Measurements from ENCODE around the gene PRAME.
"Not testable (repeated sequence)": the region's sequence is repeated elsewhere in the genome, so short reads cannot be mapped to it uniquely, and the experiment has no call there.

The PRAME gene

GRCh38 chr22:22535662-22536061 lies 23.4 kb downstream of the PRAME start:
- Histone ChIP-seq H3K9me3 (ENCODE audit: control insufficient read depth, low read length) (no peaks in the 10 kb centered on the region), H3K36me3 (ENCODE audit: control insufficient read depth, insufficient read depth, low read length) (no peaks in the 10 kb centered on the region), H3K4me3 (ENCODE audit: insufficient read depth, low read depth, low read length) (no peak overlapping the region), H3K4me1 (ENCODE audit: control insufficient read depth, insufficient read depth, low read length) (no peaks in the 10 kb centered on the region), H3K27me3 (ENCODE audit: control insufficient read depth, insufficient read depth, low read length, poor library complexity, severe bottlenecking) (peaks cover 8% of the 10 kb centered on the region), H3K27ac (ENCODE audit: insufficient read depth, low read depth, low read length, poor library complexity, severe bottlenecking) (no peak overlapping the region)
- 84 to 95% methylated on average over 3 of the region's 3 CpGs for WGBS, 2 experiments

- Histone ChIP-seq H3K27ac (ENCODE audit: insufficient read depth, low read depth, low read length, poor library complexity, severe bottlenecking) (no peak overlapping the region), H3K27me3 (ENCODE audit: control insufficient read depth, insufficient read depth, low read length, poor library complexity, severe bottlenecking) (peaks cover 8% of the 10 kb centered on the region), H3K9me3 (ENCODE audit: control insufficient read depth, low read length) (no peaks in the 10 kb centered on the region), H3K36me3 (ENCODE audit: control insufficient read depth, insufficient read depth, low read length) (no peaks in the 10 kb centered on the region), H3K4me3 (ENCODE audit: insufficient read depth, low read depth, low read length) (no peak overlapping the region), H3K4me1 (ENCODE audit: control insufficient read depth, insufficient read depth, low read length) (no peaks in the 10 kb centered on the region)
- 90 to 93% methylated on average over 9 of the region's 9 CpGs for WGBS, 2 experiments
Observed at GRCh38 chr22:22534604-22535415, 24.3 kb downstream of the PRAME start.

- H3K27ac ChIP-seq (ENCODE audit: insufficient read depth, low read depth, low read length, poor library complexity, severe bottlenecking): no peak overlapping the region
- H3K4me3 ChIP-seq (ENCODE audit: insufficient read depth, low read depth, low read length): no peak overlapping the region
- peaks cover 8% of the 10 kb centered on the region for H3K27me3 ChIP-seq (ENCODE audit: control insufficient read depth, insufficient read depth, low read length, poor library complexity, severe bottlenecking)
- 71 to 81% methylated on average over 4 of the region's 5 CpGs for WGBS, 2 experiments
- H3K4me1 ChIP-seq (ENCODE audit: control insufficient read depth, insufficient read depth, low read length): no peaks in the 10 kb centered on the region
- H3K36me3 ChIP-seq (ENCODE audit: control insufficient read depth, insufficient read depth, low read length): no peaks in the 10 kb centered on the region
- no peaks in the 10 kb centered on the region for H3K9me3 ChIP-seq (ENCODE audit: control insufficient read depth, low read length)
Observed at GRCh38 chr22:22533863-22534262, 25.2 kb downstream of the PRAME start.

GRCh38 chr22:22533417-22533816 lies 25.6 kb downstream of the PRAME start:
- H3K36me3 ChIP-seq (ENCODE audit: control insufficient read depth, insufficient read depth, low read length): no peaks in the 10 kb centered on the region
- no peak overlapping the region for H3K4me3 ChIP-seq (ENCODE audit: insufficient read depth, low read depth, low read length)
- H3K9me3 ChIP-seq (ENCODE audit: control insufficient read depth, low read length): no peaks in the 10 kb centered on the region
- H3K27ac ChIP-seq (ENCODE audit: insufficient read depth, low read depth, low read length, poor library complexity, severe bottlenecking): no peak overlapping the region
- 90 to 100% methylated on average over 1 of the region's 1 CpG for WGBS, 2 experiments
- no peaks in the 10 kb centered on the region for H3K4me1 ChIP-seq (ENCODE audit: control insufficient read depth, insufficient read depth, low read length)
- H3K27me3 ChIP-seq (ENCODE audit: control insufficient read depth, insufficient read depth, low read length, poor library complexity, severe bottlenecking): peaks cover 8% of the 10 kb centered on the region

- H3K4me1 ChIP-seq (ENCODE audit: control insufficient read depth, insufficient read depth, low read length); H3K4me3 ChIP-seq (ENCODE audit: insufficient read depth, low read depth, low read length); H3K27ac ChIP-seq (ENCODE audit: insufficient read depth, low read depth, low read length, poor library complexity, severe bottlenecking); H3K9me3 ChIP-seq (ENCODE audit: control insufficient read depth, low read length); H3K36me3 ChIP-seq (ENCODE audit: control insufficient read depth, insufficient read depth, low read length); H3K27me3 ChIP-seq (ENCODE audit: control insufficient read depth, insufficient read depth, low read length, poor library complexity, severe bottlenecking): not testable (repeated sequence)
- 89 to 91% methylated on average over 12 of the region's 12 CpGs for WGBS, 2 experiments
Observed at GRCh38 chr22:22532547-22533071, 26.5 kb downstream of the PRAME start.

GRCh38 chr22:22531770-22532546 lies 27.1 kb downstream of the PRAME start:
- Histone ChIP-seq H3K4me3 (ENCODE audit: insufficient read depth, low read depth, low read length) (no peak overlapping the region), H3K36me3 (ENCODE audit: control insufficient read depth, insufficient read depth, low read length) (no peaks in the 10 kb centered on the region), H3K27me3 (ENCODE audit: control insufficient read depth, insufficient read depth, low read length, poor library complexity, severe bottlenecking) (peaks cover 7% of the 10 kb centered on the region), H3K27ac (ENCODE audit: insufficient read depth, low read depth, low read length, poor library complexity, severe bottlenecking) (no peak overlapping the region), H3K4me1 (ENCODE audit: control insufficient read depth, insufficient read depth, low read length) (no peaks in the 10 kb centered on the region), H3K9me3 (ENCODE audit: control insufficient read depth, low read length) (no peaks in the 10 kb centered on the region)
- 84 to 85% methylated on average over 6 to 7 of the region's 7 CpGs for WGBS, 2 experiments

GRCh38 chr22:22528780-22529179 lies 30.3 kb downstream of the PRAME start:
- Histone ChIP-seq H3K4me1 (ENCODE audit: control insufficient read depth, insufficient read depth, low read length) (no peaks in the 10 kb centered on the region), H3K36me3 (ENCODE audit: control insufficient read depth, insufficient read depth, low read length) (no peaks in the 10 kb centered on the region), H3K9me3 (ENCODE audit: control insufficient read depth, low read length) (no peaks in the 10 kb centered on the region), H3K4me3 (ENCODE audit: insufficient read depth, low read depth, low read length) (no peak overlapping the region), H3K27ac (ENCODE audit: insufficient read depth, low read depth, low read length, poor library complexity, severe bottlenecking) (no peak overlapping the region), H3K27me3 (ENCODE audit: control insufficient read depth, insufficient read depth, low read length, poor library complexity, severe bottlenecking) (peaks cover 14% of the 10 kb centered on the region)
- WGBS, 2 experiments: 91 to 96% methylated on average over 2 of the region's 2 CpGs

GRCh38 chr22:22527312-22527711 lies 31.8 kb downstream of the PRAME start:
- Histone ChIP-seq H3K4me3 (ENCODE audit: insufficient read depth, low read depth, low read length) (no peak overlapping the region), H3K36me3 (ENCODE audit: control insufficient read depth, insufficient read depth, low read length) (no peaks in the 10 kb centered on the region), H3K27ac (ENCODE audit: insufficient read depth, low read depth, low read length, poor library complexity, severe bottlenecking) (no peak overlapping the region), H3K27me3 (ENCODE audit: control insufficient read depth, insufficient read depth, low read length, poor library complexity, severe bottlenecking) (peaks cover 14% of the 10 kb centered on the region), H3K9me3 (ENCODE audit: control insufficient read depth, low read length) (no peaks in the 10 kb centered on the region), H3K4me1 (ENCODE audit: control insufficient read depth, insufficient read depth, low read length) (no peaks in the 10 kb centered on the region)
- 77 to 82% methylated on average over 4 to 5 of the region's 5 CpGs for WGBS, 2 experiments

- H3K36me3 ChIP-seq (ENCODE audit: control insufficient read depth, insufficient read depth, low read length): no peaks in the 10 kb centered on the region
- 90 to 92% methylated on average over 4 of the region's 4 CpGs for WGBS, 2 experiments
- no peak overlapping the region for H3K4me3 ChIP-seq (ENCODE audit: insufficient read depth, low read depth, low read length)
- H3K4me1 ChIP-seq (ENCODE audit: control insufficient read depth, insufficient read depth, low read length): no peaks in the 10 kb centered on the region
- H3K9me3 ChIP-seq (ENCODE audit: control insufficient read depth, low read length): no peaks in the 10 kb centered on the region
- no peak overlapping the region for H3K27ac ChIP-seq (ENCODE audit: insufficient read depth, low read depth, low read length, poor library complexity, severe bottlenecking)
- H3K27me3 ChIP-seq (ENCODE audit: control insufficient read depth, insufficient read depth, low read length, poor library complexity, severe bottlenecking): peaks cover 14% of the 10 kb centered on the region
Observed at GRCh38 chr22:22526125-22526912, 32.7 kb downstream of the PRAME start.

- Histone ChIP-seq H3K27me3 (ENCODE audit: control insufficient read depth, insufficient read depth, low read length, poor library complexity, severe bottlenecking) (peaks cover 14% of the 10 kb centered on the region), H3K36me3 (ENCODE audit: control insufficient read depth, insufficient read depth, low read length) (no peaks in the 10 kb centered on the region)
- 93% methylated on average over 6 of the region's 6 CpGs for WGBS, 2 experiments
Observed at GRCh38 chr22:22523494-22523893, 35.6 kb downstream of the PRAME start.

More at GRCh38 chr22:22523494-22523893, 35.6 kb downstream of the PRAME start:
- Histone ChIP-seq H3K4me3 (ENCODE audit: insufficient read depth, low read depth, low read length) (no peak overlapping the region), H3K27ac (ENCODE audit: insufficient read depth, low read depth, low read length, poor library complexity, severe bottlenecking) (no peak overlapping the region), H3K4me1 (ENCODE audit: control insufficient read depth, insufficient read depth, low read length) (no peaks in the 10 kb centered on the region), H3K9me3 (ENCODE audit: control insufficient read depth, low read length) (no peaks in the 10 kb centered on the region)

All from ectodermal cell (in vitro differentiated cells).